Measurements from ENCODE around the gene PRKAA1.

Gene PRKAA1

DNA sequence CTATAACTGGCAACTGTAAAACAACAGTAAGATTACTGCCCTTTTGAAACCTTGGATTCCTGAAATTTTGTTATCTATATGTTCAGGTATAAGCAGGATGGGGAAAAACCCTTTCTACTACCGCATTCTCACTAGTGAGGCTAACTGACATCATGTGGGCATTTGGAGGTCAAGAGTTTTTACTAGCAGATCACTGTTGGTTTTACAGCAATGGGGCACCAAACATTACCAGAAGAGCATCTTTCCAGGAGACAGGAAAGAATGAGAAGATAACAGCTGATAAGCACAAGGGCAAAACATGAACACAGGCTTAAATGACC, 21.6 kb downstream of the PRKAA1 start:
- no peak overlapping the region for H3K4me3 ChIP-seq (ENCODE audit: low read length)
- DNase-seq (ENCODE audit: low read depth) = no peak
- no peak for TF ChIP-seq CTCF (IDR thresholded peaks at IDR 0.05; ENCODE audit: insufficient read depth, low read depth, low read length, missing control alignments)

- H3K4me3 ChIP-seq (ENCODE audit: low read length) = no peak overlapping the region
- TF ChIP-seq CTCF (IDR thresholded peaks at IDR 0.05; ENCODE audit: insufficient read depth, low read depth, low read length, missing control alignments) = no peak
- no peak for DNase-seq (ENCODE audit: low read depth)
Measured at GRCh38 chr5:40775846-40776657, 22.1 kb downstream of the PRKAA1 start.

GRCh38 chr5:40775085-40775845, 22.9 kb downstream of the PRKAA1 start:
- TF ChIP-seq CTCF (IDR thresholded peaks at IDR 0.05; ENCODE audit: insufficient read depth, low read depth, low read length, missing control alignments) = no peak
- no peak for DNase-seq (ENCODE audit: low read depth)
- H3K4me3 ChIP-seq (ENCODE audit: low read length) = no peak overlapping the region

- no peak for DNase-seq (ENCODE audit: low read depth)
- TF ChIP-seq CTCF (IDR thresholded peaks at IDR 0.05; ENCODE audit: insufficient read depth, low read depth, low read length, missing control alignments) = no peak
- H3K4me3 ChIP-seq (ENCODE audit: low read length) = no peak overlapping the region
Measured at GRCh38 chr5:40774623-40775022, 23.6 kb downstream of the PRKAA1 start.

GRCh38 chr5:40770764-40771163, 27.4 kb downstream of the PRKAA1 start:
- TF ChIP-seq CTCF (IDR thresholded peaks at IDR 0.05; ENCODE audit: insufficient read depth, low read depth, low read length, missing control alignments) = no peak
- DNase-seq (ENCODE audit: low read depth) = no peak

GRCh38 chr5:40762705-40763104, 35.5 kb downstream of the PRKAA1 start:
- no peak for TF ChIP-seq CTCF (IDR thresholded peaks at IDR 0.05; ENCODE audit: insufficient read depth, low read depth, low read length, missing control alignments)
- DNase-seq (ENCODE audit: low read depth) = no peak

More at GRCh38 chr5:40770764-40771163, 27.4 kb downstream of the PRKAA1 start:
- no peak overlapping the region for H3K4me3 ChIP-seq (ENCODE audit: low read length)

More at GRCh38 chr5:40762705-40763104, 35.5 kb downstream of the PRKAA1 start:
- H3K4me3 ChIP-seq (ENCODE audit: low read length) = no peak overlapping the region
